Islet of Langerhans (tissue), 1 donor: Measurements from ENCODE around the gene ITPRIP.
A peak's percentile ranks its signal among the peaks of the same experiment; 100 is the strongest.

ENCODE experiments used
- FAIRE-seq: peaks from one replicate; lab custom pipeline; 2011; peaks lifted over from hg19 to GRCh38; lab: Jason Lieb, UNC

ITPRIP gene

DNA sequence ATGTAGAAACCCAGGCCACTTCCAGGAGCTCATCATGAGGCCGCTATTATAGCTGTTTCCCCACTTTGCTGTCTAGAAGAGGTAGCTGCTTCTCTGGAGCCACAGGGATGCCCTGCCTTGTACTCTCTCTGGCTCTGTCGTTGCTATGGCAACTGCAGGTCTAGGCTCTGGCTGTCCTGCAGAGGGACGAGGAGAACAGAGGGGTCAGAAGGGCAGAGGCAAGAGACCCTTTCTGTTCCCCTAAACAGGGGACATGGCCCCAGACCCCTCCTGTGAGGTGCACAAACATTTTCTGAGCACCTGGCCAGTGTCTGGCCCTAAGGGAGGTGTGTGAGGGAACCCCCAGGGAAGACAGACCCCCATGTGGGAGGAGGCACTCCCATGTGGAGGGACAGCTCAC is 31.4 kb downstream of the ITPRIP start:
- no peak for FAIRE-seq

DNA sequence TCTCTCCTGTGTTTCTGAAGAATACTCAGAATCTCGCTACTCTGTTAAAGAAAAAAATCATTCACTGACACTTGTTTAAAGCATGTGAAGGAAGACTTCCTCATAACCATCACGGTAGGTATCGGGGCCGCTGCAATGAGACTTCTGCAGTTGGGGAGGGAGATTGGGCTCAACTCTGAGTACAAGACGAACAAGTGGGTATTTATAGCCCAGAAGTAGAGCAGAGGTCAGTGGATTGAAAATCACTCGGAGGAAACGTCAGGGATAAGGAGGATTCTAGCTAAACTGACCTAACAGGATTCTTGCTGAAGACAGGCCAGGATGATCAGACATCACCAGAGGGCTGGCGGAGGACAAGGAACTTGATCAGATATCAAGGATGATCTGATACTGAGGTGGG is 33.3 kb downstream of the ITPRIP start:
- FAIRE-seq: no peak

DNA sequence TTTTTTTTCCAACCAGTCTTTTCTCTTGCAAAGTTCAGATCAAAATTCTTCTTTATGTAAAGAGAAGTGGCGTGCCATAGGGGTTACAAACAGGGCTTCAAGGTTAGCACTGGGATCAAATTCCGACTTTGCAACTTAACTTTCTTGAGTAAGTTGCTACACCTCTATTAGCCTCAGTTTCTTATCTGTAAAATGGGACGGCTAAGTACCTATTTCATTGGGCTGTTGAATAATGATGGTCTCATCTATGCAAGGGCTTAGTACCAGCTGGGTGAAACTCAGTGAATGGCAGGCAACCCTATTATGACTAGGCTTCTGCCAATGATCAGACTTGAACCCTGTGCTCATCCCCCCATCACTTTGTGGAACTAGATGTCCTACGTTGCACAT is 33.9 kb downstream of the ITPRIP start:
- no peak for FAIRE-seq

DNA sequence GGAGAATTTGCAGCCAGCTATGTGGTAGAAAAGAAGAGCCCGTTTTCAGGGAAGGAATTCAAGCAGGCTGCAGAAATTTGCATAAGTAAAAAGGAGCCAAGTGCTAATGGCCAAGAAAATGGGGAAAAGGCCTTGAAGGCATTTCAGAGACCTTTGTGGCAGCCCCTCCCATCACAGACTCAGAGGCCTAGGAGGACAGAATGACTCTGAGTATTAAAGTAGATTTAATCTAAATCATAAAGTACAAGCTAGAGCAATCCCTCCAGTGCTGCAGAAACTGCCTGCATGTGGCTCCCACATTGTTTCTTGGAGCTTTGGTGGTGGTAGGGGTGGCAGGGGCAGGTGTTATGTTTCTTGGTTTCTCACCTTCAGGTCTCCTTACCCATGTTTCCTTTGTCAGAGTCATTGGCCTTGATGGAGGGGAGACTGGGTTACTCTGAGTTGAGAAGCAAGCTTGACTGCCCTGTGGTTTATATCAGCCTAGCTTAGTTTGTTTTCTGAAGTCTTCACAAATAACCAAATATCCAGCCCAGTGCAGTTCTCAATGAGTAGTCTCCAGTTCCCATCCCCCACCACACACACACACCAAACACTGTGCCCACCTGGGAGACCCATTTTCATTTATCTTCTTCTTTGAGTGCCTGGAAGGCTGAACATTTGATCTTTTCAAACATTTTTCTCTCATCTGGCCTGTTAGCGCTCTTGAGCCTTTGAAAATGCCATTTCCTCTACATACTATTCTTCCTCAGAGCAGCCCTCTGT is 34.5 kb downstream of the ITPRIP start:
- FAIRE-seq: no peak

DNA sequence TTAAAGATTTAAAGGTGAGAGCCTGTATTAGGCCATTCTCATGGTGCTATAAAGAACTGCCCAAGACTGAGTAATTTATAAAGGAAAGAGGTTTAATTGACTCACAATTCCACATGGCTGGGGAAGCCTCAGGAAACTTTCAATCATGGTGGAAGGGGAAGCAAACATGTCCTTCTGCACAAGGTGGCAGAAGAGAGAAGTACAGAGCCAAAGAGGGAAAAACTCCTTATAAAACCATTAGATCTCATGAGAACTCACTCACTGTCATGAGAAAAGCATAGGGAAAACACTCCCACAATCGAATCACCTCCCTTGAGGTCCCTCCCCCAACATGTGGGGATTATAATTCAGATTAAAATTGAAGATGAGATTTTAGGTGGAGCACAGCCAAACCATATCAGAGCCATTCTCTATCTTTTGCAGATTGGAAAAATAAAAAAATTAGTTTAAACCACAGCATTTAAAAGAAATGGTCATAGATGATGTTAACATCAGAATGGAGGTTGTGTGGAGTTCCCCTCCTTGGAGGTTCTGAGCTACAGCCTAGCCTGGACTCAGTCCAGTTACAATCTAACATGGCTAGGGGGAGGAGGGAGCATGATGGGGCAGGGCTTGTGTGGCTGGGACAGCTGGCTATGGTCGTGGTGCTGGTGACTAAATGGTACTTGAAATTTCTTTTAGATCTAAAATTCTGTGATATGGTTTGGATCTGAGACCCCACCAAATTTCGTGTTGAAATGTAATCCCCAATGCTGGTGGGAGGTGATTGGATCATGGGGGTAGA is 36.2 kb downstream of the ITPRIP start:
- FAIRE-seq: no peak

DNA sequence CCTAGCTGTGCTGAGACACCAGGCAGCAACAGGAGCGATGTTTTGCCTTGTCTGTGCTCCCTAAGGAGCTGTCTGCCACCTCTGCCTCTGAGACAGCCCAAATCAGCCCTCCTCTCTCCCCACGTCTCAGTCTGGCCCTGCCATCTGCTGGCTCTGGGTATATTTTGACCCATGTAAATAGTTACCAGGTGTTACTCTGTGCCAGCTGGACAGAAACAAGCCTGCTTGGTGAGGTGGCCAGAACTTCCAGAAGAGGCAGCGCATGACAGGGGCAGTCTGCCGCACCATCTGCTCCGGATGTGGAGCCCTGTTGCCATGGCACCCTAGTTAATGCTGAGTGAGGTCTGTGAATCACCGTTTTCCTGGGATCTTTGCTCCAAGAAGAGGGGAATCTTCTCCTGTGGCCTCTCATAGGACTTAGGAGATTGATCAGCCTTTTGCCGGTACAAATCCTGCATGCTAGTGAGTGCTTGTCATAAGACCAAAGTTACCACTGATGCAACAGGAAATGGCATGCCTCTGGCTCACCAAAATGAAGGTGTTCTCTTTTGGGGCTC is 37.5 kb downstream of the ITPRIP start:
- FAIRE-seq: peak; percentile 72

DNA sequence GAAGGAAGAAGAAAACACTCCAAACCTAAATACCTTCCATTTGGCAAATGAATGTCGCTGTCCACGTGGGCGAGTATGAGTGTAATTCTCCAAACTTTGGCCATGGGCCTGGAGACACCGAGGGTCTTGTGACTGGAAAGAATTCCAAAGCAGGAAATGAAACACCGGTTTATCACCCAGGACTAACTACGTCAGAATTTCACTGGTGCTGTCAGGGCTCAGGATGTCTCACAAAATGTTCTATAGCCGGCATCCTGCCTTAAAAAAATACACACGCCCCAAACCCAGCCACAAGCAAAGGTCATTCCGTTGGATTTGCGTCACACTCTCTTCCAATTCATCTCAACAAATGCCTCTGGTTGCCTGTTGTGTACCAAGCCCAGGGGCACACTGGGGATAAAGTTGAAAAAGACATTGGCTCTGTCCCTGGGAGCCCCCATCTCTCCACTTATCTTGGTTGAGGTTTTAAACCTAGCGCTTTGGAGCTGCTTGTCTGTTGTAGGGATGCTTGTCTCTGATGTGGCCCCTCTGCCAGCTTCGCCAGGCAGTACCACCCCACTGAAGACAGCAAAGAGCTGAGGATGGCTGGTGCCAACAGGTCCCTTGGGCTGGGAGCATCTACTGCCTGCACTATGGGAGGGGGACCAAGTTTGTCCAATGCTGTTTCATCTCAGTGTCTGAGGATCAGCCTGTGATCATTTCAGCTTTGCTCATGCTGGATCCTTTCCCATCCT is 38.1 kb downstream of the ITPRIP start:
- no peak for FAIRE-seq

DNA sequence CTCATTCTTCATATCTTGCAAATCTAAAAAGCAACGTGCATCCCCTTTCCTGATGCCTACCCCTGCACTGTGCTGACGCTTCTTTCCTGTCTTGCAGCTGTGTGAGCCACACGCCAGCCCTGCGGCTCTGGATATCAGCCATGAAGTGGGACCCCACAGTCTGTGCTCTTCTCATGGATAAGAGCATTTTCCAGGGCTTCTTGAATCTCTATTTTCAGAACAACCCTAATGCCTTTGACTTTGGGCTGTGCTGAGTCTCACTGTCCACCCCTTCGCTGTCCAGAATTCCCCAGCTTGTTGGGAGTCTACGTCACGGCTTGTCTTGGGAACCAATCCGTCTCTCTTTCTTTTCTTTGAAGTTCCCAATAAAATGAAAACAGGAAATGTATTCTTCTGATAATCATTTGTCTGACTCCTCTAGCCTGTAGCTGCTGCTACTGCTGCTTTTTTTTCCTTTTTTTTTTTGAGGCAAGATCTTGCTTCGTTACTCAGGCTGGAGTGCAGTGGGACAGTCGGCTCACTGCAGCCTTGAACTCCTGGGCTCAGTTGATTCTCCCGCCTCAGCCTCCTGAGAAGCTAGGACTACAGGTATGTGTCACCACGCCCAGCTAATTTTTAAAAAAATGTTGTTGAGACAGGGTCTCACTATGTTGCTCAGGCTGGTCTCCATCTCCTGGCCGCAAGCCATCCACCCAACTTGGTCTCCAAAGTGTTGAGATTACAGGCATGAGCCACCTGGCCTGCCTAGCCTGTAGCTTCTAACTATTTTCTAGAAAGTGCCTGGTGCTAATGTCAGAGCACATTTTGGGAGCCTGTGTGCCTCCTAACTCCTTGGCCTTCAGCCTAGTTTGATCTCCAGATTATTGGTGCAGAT is 39.0 kb downstream of the ITPRIP start:
- FAIRE-seq: no peak

DNA sequence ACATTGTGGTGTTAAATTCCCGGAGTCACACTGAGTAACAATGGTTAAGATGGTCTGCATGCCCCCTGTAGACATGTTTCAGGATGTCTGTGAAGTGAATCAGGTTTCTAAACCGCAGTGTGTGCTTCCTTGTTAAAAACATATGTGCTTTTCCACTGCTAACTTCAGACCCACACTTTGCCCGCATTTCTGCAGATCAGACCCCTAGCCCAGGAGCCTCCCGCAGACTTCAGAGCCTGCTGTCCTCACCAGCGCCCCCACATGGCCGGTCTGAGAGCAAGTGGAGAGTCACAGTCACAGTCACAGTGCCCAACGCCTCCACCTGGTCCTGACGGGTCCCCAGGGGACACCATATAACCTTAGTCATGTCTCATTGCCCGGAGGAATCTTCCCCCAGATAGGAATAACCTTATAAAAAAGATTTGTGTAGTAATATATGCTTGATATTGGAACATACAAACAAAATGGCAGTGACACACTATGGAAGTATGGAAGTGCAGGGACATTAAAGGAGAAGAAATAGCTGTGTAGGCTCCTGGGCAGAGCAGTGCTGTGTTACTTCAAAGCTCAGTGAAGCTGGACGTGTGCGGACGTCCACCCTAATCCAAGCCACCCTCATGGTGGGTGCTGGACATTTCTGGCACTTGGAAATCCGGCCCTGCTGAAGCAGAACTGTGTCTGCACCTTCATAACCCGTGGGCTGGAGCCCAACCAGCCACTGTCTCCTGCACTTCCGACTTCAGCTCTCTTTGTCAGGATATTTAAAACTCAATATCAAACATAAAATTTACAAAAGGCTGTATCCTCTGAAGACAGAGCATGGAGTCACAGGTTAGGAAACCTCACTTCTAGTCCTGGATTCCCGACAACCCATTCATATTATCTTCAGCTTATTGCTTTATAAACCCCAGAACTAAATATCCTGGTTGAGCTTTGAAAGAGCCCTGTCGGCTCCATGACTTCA is 40.3 kb downstream of the ITPRIP start:
- no peak for FAIRE-seq

DNA sequence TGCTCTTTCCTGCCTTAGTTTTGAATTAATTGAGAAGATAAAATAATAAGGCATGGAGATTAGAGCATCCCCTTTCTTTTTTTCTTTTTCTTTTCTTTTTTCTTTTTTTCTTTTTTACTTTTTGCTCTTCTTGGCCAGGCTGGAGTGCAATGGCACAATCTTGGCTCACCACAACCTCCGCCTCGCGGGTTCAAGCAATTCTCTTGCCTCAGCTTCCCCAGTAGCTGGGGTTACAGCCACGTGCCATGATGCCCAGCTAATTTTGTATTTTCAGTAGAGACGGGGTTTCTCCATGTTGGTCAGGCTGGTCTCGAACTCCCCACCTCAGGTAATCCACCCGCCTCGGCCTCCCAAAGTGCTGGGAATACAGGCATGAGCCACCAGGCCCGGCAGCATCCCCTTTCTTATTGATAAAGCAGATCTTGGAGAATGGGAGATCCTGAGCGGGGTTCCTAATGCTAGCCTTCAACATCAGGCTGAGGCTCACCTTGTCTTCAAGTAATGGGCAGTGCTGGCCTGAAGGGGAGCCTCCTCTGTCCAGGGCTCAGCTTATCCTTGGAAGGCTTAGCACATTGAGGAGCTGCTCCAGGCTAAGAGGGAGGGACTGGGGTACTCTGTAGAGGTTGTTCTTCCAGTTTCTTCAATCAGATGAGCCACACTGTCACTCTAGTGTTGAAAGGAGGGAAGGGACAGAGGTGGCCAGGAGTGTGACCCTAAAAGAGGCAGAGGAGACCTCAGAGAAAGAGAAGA is 41.4 kb downstream of the ITPRIP start:
- FAIRE-seq: no peak

DNA sequence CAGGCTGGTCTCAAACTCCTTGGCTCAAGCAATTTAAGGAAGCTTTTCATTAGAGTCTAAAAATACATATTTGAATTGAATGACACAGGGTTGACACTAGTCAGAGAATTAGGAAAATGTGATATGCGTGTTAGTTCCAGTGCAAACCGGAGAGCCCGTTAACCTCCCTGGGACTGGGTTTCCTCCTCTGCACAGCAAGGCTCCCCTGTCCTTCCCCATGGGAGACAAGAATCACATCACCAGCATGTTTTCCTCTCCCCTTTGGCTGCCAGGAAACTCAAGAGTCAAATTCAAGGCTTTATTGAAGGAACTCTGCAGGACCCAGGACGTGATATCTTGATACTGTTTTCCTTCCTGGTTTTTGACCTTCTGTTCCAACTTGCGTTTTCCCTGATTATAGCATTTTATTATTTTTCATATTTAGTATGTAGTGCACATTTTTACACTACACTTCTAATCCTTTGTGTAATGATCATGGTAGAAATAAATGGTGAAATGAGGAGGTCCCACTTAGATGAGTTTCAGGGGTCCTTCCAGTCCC is 44.4 kb downstream of the ITPRIP start:
- FAIRE-seq: no peak

DNA sequence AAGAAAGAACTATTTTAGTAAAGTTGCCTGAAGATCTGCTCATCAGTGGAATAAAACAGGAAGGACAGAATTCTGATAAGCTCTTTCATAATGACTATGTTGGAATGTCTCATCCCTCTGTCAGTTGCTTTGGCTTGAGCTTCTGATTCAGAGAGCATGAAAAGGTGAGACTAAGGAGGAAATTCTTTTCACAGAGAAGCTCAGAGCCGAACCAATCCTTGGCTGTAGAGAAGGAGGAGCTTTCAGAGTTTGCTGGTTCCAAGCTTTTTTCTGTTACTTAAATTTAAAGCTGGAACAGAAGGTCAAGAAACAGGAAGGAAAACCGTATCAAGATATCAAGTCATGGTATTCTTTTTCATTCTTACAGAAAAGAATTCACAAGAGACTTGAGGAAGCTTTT is 45.3 kb downstream of the ITPRIP start:
- FAIRE-seq: no peak

DNA sequence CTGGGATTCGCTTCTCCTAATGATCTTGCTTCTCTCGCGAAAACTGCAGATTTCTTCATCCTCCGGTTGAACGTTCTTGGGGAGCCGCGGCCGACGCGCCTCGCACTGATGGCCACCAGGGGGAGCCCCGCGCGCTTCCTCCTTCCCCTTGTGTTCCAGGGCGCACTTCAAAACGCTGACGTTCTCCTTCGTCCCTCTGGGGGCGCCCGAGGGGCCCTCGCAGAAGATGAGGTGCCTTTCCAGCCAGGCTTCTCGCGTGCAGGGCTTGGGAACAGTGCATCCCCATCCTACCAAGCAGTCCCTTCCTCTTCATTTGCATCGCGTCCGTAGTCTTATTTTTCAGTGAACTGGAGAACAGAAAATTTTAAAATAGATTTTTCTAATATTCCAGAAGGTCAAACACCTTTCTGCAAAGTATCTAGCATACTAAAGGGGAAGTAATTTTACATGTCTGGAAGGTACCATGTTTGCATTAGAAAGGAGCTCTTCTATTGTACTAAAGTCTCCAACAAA is 46.8 kb downstream of the ITPRIP start:
- no peak for FAIRE-seq

DNA sequence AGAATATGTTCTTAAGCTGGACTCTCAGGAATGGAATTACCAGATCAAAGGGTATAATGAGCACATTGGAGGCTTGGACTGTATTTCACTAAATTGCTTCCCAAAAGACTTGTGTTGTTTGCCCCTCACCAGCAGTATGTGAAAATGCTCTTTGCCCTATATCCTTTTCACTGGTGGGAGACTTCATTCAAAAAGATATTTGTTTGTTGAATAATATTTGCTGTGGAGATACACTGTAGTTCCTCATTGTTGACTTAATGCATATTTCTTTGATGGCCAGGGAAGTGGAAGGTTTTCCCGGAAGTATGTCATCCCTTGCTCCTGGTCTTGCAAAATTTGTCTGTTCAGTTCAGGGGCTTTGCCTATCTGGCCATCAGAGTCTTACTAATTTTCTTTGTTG is 49.9 kb downstream of the ITPRIP start:
- FAIRE-seq: no peak

DNA sequence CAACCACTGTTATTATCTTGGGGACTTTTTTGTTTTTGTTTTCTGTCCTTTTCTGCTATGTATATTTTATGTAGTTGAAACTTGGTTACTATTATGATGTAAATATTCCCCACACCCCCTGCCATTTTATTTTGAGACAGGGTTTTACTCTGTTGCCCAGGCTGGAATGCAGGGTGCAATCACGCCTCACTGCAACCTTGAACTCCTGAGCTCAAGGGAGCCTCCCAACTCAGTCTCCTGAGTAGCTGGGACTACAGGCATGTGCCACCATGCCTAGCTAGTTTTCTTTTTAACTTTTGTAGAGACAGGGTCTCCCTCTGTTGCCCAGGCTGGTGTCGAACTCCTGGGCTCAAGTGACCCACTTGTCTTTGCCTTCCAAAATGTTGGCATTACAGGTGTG is 51.3 kb downstream of the ITPRIP start:
- FAIRE-seq: no peak

DNA sequence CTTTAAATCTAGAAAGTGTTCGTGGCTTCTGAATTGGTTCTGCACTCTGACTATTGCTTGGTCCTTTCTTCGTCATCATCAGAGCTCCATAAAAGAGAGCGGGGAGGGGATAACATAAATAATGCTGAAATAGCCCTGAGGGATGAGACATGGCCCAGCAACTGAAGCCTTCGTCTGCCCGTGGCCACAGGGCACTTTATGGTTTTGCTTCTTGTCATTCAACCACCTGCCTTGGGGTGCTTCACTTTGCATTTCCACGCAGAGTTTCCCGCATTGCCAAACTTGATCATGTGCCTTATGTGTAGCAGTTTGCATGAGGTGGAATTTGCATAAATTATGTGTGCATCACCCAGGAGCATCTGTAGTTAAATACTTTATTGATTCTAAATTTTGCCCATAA is 53.4 kb downstream of the ITPRIP start:
- no peak for FAIRE-seq

DNA sequence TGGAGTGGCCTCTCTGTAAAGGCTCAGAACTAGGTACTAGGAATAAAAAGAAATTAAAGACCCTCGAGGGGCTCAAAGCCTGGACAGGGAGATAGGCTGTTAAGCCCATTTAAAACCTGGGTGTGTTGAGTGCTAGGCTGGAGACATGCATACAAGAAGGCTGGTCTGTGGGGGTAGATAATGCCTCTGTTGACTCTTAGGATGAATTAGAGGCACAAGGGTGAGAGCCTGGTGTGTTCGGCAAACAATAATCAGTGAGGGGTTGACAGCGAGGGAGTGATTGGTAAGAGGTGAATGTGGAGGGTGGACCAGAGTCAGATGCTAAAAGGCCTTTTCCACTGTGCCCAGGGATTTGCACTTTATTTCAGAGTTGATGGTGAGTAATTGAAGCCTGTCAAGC is 56.6 kb downstream of the ITPRIP start:
- FAIRE-seq: no peak

DNA sequence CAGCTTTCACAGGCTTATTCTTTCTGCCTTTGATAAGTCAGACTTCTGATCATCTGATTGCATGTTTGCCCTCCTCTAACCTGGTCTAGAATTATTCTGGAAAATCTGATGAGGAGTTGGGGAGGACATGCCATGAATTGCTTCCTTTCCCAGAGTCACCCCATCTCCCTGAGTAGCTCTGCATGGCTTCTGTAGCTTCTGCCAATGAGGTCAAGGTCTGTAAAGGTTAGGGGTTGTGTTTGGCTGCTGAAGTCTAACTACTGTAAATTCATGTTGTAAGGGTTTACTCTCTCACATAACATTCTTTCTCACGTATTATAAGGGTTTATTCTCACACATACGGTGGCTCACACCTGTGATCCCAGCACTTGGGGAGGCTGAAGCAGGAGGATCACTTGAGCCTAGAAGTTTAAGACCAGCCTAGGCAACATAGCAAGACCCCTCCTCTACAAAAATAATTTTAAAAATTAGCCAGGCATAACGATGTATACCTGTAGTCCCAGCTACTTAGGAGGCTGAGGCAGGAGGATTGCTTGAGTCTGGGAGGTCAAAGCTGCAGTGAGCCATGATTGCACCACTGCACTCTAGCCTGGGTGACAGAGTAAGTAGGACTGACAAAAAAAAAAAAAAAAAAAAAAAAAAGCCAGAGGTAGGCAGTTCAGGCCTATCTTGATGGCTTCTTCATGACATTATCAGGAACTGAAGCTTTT is 58.6 kb downstream of the ITPRIP start:
- FAIRE-seq: no peak

DNA sequence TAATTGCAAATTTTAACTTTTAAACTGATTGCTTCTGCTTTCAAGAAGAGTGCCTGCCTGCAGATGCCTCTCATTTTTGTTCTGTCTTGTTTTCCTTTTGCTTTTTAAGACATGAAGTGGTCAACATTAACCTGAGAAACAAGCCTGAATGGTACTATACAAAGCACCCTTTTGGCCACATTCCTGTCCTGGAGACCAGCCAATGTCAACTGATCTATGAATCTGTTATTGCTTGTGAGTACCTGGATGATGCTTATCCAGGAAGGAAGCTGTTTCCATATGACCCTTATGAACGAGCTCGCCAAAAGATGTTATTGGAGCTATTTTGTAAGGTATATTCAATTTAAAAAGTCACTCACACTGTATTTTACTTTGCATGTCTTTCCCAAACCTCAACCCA is 60.5 kb downstream of the ITPRIP start:
- no peak for FAIRE-seq
